Measurements from ENCODE around the gene S100A13. TPM values are rescaled to one million over a fixed set of nuclear protein-coding genes. Genes with fewer than 3 reads are reported as not detected.

S100A13 gene
- total RNA-seq, 4 donors from 2014 or later: 44.4 to 63.3 (median 55.7) TPM

DNA sequence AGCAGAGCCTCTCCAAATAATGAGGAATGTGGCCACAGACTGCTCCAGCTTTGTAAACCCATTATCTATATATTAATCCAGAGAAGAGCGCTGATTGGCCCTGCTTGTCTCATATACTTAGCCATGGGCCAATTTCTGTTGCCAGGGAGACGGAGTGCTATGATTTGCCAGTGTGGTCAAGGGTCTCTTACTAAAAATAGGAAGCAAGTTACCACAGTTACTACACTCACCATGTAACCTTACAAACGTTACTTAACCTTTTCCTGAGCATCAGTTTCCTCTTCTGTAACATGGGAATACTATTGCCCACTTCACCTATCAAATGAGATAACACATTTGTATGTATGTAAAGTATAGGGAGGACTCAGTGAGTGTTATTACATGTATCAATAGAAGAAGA is 54.0 kb downstream of the S100A13 start:
- H3K27me3 ChIP-seq: no peaks in the 10 kb centered on the region
- no peak for DNase-seq
- H3K9me3 ChIP-seq: no peaks in the 10 kb centered on the region
- H3K27ac ChIP-seq: peak overlapping the region; percentile 77 to 85 (median 80)
- H3K4me3 ChIP-seq: no peak overlapping the region
- H3K36me3 ChIP-seq: no peaks in the 10 kb centered on the region
- peaks cover 19 to 76% (median 46%) of the 10 kb centered on the region in 3 donors for H3K4me1 ChIP-seq
- 65 to 69% methylated on average over 3 of the region's 3 CpGs for WGBS, 2 donors
- TF ChIP-seq, protein P1, sequence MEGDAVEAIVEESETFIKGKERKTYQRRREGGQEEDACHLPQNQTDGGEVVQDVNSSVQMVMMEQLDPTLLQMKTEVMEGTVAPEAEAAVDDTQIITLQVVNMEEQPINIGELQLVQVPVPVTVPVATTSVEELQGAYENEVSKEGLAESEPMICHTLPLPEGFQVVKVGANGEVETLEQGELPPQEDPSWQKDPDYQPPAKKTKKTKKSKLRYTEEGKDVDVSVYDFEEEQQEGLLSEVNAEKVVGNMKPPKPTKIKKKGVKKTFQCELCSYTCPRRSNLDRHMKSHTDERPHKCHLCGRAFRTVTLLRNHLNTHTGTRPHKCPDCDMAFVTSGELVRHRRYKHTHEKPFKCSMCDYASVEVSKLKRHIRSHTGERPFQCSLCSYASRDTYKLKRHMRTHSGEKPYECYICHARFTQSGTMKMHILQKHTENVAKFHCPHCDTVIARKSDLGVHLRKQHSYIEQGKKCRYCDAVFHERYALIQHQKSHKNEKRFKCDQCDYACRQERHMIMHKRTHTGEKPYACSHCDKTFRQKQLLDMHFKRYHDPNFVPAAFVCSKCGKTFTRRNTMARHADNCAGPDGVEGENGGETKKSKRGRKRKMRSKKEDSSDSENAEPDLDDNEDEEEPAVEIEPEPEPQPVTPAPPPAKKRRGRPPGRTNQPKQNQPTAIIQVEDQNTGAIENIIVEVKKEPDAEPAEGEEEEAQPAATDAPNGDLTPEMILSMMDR (IDR thresholded peaks at IDR 0.05): no peak
- no peak for TF ChIP-seq POLR2A (IDR thresholded peaks at IDR 0.05)
- intact Hi-C loops (cut with DNase I): no loop called here

DNA sequence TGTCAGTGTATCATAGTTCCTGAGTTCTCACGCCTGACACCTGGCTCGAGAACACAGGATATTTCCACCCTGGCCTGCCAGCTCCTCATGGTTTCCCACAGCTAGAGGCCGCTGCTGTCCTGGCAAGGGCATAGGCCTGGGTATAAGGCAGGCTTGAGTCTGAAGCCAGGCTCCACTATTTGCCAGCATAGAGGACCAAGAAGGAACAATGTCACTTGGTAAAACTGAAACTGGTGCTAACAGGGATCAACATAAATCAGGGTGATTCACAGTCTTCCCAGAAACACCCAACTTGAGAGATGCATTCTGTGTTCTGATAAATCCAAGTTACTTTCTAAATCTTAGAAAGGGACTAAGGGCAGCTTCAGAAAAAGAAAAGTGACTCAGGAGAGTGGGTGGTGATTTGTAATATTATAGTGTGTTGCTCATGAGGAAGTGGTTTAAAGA is 54.7 kb downstream of the S100A13 start:
- H3K27ac ChIP-seq: peak overlapping the region; percentile 77 to 85 (median 80)
- no peaks in the 10 kb centered on the region for H3K27me3 ChIP-seq
- no peak for DNase-seq
- no peak overlapping the region for H3K4me3 ChIP-seq
- H3K4me1 ChIP-seq: peaks cover 26 to 76% (median 46%) of the 10 kb centered on the region in 3 donors
- no peaks in the 10 kb centered on the region for H3K9me3 ChIP-seq
- WGBS, 2 donors: 0 to 9% methylated on average over 2 to 3 of the region's 3 CpGs
- TF ChIP-seq POLR2A (IDR thresholded peaks at IDR 0.05): no peak
- TF ChIP-seq, protein P1 (IDR thresholded peaks at IDR 0.05): peak; percentile 68 to 95 (median 90)
- intact Hi-C loops (cut with DNase I): no loop called here
- no peaks in the 10 kb centered on the region for H3K36me3 ChIP-seq

DNA sequence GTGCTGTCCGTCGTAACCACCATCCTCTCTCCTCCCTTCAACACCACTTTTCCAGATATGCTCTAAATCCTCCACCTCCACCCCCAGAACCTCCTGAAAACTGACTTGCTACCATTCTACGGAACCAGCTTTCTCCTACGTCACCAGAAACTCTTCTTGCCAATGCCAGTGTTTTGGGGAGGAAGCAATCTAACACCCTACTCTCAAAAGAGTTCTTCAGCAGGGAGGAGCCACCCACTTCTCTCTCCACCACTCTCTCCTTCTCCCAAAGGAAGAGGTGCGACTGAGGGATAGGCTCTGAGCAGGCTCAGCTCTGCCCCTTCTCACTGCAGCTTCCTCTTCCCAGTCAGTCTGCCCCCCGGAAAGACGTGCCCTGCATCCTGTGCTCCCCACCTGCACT is 55.6 kb downstream of the S100A13 start:
- H3K4me1 ChIP-seq: peaks cover 34 to 76% (median 48%) of the 10 kb centered on the region in 3 donors
- H3K27ac ChIP-seq: peak overlapping the region; percentile 77 to 85 (median 80)
- no peak for TF ChIP-seq POLR2A (IDR thresholded peaks at IDR 0.05)
- TF ChIP-seq, protein P1 (IDR thresholded peaks at IDR 0.05): no peak
- intact Hi-C loops (cut with DNase I): no loop called here
- no peak for DNase-seq
- H3K4me3 ChIP-seq: no peak overlapping the region
- WGBS, 2 donors: 70 to 86% methylated on average over 4 to 7 of the region's 7 CpGs
- no peaks in the 10 kb centered on the region for H3K36me3 ChIP-seq
- no peaks in the 10 kb centered on the region for H3K27me3 ChIP-seq
- no peaks in the 10 kb centered on the region for H3K9me3 ChIP-seq

GRCh38 chr1:153570874-153571273 is 56.4 kb downstream of the S100A13 start:
- WGBS, 2 donors: 89% methylated on average over 5 of the region's 5 CpGs
- intact Hi-C loops (cut with DNase I): no loop called here
- H3K27me3 ChIP-seq: no peaks in the 10 kb centered on the region

GRCh38 chr1:153569465-153569864 is 57.8 kb downstream of the S100A13 start:
- intact Hi-C loops (cut with DNase I): loop anchor here (2.0 to 10.0 kb wide), 2 partner anchors 35 to 55 kb away; partner anchors contain the start of gene S100A6
- Histone ChIP-seq H3K4me1 (peaks cover 49 to 75% (median 57%) of the 10 kb centered on the region in 3 donors), H3K4me3 (no peak overlapping the region), H3K9me3 (no peaks in the 10 kb centered on the region), H3K27ac (no peak overlapping the region), H3K27me3 (no peaks in the 10 kb centered on the region), H3K36me3 (no peaks in the 10 kb centered on the region)
- DNase-seq: no peak
- TF ChIP-seq, protein P1 (IDR thresholded peaks at IDR 0.05): no peak
- no peak for TF ChIP-seq POLR2A (IDR thresholded peaks at IDR 0.05)
- WGBS, 2 donors: 88% methylated on average over 8 of the region's 8 CpGs

More at GRCh38 chr1:153570874-153571273, 56.4 kb downstream of the S100A13 start:
- Histone ChIP-seq H3K9me3 (no peaks in the 10 kb centered on the region), H3K36me3 (no peaks in the 10 kb centered on the region), H3K27ac (no peak overlapping the region), H3K4me1 (peaks cover 43 to 76% (median 52%) of the 10 kb centered on the region in 3 donors), H3K4me3 (no peak overlapping the region)
- no peak for TF ChIP-seq POLR2A (IDR thresholded peaks at IDR 0.05)
- TF ChIP-seq, protein P1 (IDR thresholded peaks at IDR 0.05): no peak
- DNase-seq: no peak

Other genes with a start within 250 kb of the S100A13 start
- over 10,000 TPM in 3 of 4 donors, 1,000 to 10,000 TPM in 1; 4,308 to 17,245 (median 15,998) TPM for gene S100A8, start 236.4 kb downstream of the S100A13 start, total RNA-seq
- 10 to 100 TPM in 1 of 4 donors, 1 to 10 TPM in 2, not detected in 1; 6.7 to 72.9 (median 8.1) TPM for gene S100A7A, start 211.0 kb downstream of the S100A13 start, total RNA-seq
- 1,000 to 10,000 TPM in 2 of 4 donors, 100 to 1,000 TPM in 1, 1 to 10 TPM in 1; 8.8 to 9,163 (median 3,171) TPM for gene S100A7, start 166.9 kb downstream of the S100A13 start, total RNA-seq
- gene S100A6, start 91.5 kb downstream of the S100A13 start, total RNA-seq: 100 to 1,000 TPM; 270 to 943 (median 394) TPM
- not detected for gene S100A5, start 86.6 kb downstream of the S100A13 start, total RNA-seq
- gene S100A4, start 81.7 kb downstream of the S100A13 start, total RNA-seq: 100 to 1,000 TPM in 2 of 4 donors, 10 to 100 TPM in 2; 58.6 to 205 (median 122) TPM
- 10 to 100 TPM in 1 of 4 donors, 1 to 10 TPM in 3; 1.2 to 16.5 (median 9.2) TPM for gene S100A3, start 78.2 kb downstream of the S100A13 start, total RNA-seq
- gene S100A2, start 61.7 kb downstream of the S100A13 start, total RNA-seq: 1,000 to 10,000 TPM in 3 of 4 donors, 100 to 1,000 TPM in 1; 949 to 3,544 (median 1,180) TPM
- 1,000 to 10,000 TPM; 1,372 to 2,409 (median 2,158) TPM for gene S100A16, start 14.4 kb downstream of the S100A13 start, total RNA-seq
- 1,000 to 10,000 TPM; 1,580 to 2,481 (median 2,030) TPM for gene S100A14, start 11.2 kb downstream of the S100A13 start, total RNA-seq
- gene S100A1, start 929 bp upstream of the S100A13 start, total RNA-seq: 1 to 10 TPM in 1 of 4 donors, not detected in 3; 1.8 TPM
- gene CHTOP, start 6.6 kb upstream of the S100A13 start, total RNA-seq: 10 to 100 TPM; 35.0 to 58.9 (median 47.3) TPM
- gene SNAPIN, start 31.2 kb upstream of the S100A13 start, total RNA-seq: 10 to 100 TPM; 39.9 to 61.2 (median 51.1) TPM
- gene ILF2, start 43.5 kb upstream of the S100A13 start, total RNA-seq: 100 to 1,000 TPM in 3 of 4 donors, 10 to 100 TPM in 1; 78.0 to 166 (median 130) TPM
- gene NPR1, start 51.2 kb upstream of the S100A13 start, total RNA-seq: 10 to 100 TPM in 2 of 4 donors, 1 to 10 TPM in 2; 1.8 to 15.6 (median 6.4) TPM
- 10 to 100 TPM; 24.6 to 27.9 (median 26.2) TPM for gene INTS3, start 100.5 kb upstream of the S100A13 start, total RNA-seq
- gene SLC27A3, start 147.9 kb upstream of the S100A13 start, total RNA-seq: 10 to 100 TPM in 2 of 4 donors, 1 to 10 TPM in 2; 7.6 to 15.0 (median 11.2) TPM

All from esophagus squamous epithelium (tissue), 5 donors.